Measurements from ENCODE around the gene BRPF3.

Gene BRPF3

DNA sequence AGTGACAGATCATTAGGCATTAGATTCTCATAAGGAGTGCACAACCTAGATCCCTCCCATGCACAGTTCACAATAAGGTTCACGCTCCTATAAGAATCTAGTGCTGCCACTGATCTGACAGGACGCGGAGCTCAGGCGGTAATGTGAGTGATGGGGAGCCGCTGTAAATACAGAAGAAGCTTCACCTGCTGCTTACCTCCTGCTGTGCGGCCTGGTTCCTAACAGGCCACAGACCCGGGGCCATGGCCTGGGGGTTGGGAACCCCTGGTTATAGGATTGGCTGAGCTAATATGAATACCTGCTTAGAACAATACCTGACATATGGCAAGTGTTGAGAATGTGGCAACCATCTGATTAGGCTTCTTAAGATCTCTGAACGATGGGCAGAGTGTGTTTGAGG, 75.7 kb downstream of the BRPF3 start:
- DNase-seq: no peak

DNA sequence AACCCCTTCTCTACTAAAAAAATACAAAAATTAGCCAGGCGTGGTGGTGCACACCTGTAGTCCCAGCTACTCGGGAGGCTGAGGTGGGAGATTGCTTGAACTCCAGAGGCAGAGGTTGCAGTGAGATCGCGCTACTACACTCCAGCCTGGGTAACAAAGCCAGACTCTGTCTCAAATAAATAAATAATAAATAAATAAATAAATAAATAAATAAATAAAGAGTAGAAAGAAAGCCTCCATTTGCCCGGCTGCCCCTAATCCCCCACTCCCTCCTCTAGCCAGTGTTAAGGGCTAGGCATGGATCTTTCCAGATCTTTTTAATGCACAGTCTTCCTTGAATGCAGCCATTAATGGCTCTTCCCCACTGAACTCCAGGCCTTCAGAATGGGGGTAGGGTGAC, 76.5 kb downstream of the BRPF3 start:
- no peak for DNase-seq

DNA sequence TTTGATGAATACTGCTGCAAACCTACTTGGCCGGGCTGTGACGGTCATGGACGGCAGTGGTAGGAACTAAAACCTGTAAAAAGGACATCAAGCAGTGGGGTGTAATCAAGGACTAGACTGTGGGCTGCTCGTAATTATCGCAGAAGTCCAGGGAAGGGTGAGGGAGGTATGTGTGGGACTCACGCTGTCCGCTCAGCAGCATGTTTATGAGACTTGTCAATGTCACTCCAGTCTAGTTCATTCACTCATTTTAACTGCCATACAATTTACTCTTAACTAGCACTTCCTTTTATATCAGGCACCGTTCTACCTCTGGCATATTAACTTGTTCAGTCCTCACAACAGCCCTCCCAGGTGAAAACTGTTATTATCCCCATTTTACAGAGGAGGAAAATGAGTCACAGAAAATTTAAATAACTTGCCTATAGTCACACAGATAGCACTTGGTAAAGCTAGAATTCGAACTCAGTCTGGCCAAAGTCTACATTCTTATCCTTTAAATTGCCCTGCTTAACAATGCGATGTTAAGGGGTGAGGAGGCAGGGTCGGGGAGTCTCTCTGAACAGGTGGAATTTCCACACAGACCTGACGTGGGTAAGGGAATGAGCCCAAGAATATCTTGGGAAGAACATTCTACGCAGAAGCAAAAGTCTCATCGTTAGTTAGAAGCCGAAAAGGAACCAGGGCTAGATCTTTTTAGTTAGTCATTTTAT, 77.4 kb downstream of the BRPF3 start:
- DNase-seq: no peak

DNA sequence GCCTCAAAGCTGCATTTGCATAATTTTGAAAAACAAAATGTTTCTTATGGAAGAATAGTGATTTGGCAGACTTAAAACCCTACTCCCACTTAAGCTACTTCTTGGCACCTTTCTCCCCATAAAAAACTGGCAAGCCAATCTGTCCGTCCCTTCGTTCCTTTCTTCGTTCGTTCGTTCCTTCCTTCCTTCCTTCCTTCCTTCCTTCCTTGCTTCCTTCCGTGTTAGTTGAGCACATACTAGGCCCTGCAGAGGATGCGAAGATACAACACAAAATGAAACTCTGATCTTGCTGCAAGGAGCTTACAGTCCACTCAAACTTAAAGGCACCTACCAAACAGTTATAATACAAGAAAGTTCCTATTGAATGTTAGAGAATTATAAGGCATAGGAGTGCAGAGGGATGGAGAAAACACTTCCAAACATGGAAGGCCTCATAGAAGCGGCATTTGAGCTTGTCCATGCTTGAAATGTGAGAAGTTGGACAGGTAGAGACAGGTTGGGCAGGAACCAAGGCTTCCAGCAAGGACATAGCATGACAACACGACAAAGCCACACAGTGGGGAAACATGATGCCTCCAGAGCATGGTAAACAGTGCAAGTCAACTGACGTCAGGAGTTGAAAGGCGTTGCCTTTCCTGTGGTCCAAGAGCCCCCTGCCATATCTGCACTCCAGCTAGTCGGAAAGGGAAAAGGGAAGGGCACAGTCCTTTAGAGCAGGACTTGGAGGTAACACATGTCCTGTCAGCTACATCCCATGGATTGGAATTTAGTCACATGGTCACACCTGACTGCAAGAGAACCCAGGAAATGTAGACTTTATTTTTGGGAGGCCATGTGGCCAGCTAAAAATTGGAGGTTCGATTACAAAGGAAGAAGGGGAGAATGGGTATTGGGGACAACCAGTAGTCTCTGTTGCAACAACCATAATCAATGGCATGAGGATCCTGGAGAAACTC, 80.3 kb downstream of the BRPF3 start:
- DNase-seq: no peak

DNA sequence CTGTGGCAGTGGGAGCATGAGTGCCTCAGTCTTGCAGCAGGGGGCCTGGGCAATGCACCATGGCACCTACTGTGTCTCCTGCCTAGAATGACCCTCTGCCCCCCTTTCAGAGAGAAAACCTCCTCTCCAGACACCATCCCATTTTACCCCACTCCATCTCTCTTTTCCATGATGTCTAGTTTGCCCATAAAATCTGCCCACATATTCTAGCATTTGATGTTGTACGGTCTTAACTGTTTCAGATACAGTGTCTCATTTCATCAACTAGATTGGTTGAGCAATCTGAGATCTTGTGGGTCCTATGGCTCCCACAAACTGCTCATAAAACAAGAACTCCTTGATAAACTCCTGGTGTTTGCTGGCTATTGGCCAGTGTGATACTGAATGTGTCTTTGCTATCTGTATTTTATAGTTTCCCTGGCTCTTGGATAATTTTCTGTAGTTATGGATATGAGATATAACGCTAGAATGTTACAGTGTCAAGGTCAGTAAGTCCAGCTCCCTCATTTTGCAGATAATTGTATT, 81.5 kb downstream of the BRPF3 start:
- DNase-seq: no peak

DNA sequence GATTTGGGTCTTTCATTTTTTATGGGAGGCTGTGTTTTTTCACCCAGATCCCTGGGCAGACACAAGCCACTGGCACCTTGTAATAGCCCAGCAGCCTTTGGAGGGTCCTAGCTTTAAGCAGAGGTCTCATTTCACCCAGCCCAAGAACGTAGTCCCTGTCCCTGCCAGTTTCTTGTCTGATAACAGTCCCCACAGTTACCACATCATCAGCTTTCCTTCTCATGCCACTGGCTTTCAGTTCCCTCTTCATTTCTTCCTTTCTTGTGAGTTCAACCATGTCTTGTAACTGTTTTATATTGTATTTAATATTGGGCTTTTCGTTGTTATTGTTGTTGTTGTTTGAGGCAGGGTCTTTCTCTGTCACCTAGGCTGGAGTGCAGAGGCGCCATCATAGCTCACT, 83.9 kb downstream of the BRPF3 start:
- DNase-seq: no peak

DNA sequence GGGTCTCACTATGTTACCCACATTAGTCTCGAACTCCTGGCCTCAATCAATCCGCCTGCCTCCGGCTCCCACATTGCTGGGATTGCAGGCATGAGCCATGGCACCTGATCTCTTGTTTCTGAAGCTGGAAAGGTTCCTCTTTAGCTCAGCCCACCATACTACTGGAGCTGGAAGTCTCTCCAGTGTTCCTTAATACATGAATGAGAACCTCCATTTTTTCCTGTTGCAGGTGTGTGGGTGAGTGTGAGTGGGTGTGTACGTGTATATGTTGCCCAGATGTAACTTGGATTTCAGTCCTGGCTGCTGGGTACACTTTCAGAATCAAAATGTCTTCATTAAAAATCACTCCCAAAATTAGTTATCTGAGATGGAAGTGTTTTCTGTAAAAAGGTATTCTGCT, 84.4 kb downstream of the BRPF3 start:
- no peak for DNase-seq
